OCI-M1 (cell line): ENCODE measurements around the gene LYPD6B.

Experiments
- DNase-seq: peaks from one replicate; lab custom pipeline; 2025; lab: John Stamatoyannopoulos, UW

The LYPD6B gene

DNA sequence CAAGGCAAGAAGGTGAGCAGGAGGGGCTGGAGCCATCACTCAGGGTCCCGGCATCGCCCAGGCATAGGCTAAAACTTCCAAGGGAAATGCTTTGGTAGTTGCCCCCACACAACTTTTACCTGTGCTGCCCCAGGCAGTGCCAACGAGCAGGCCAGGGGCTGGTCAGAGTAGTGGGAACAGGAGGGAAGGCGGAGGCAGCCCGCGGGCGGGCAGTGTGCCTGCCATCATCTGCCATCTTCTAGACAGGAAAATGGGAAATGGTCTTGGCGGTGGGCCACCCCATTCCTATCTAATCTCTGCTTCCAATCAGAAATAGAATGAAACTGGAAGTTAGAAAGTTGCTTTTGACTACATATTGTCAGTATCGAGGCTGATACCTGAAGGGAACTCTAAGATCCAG is 26.0 kb upstream of the LYPD6B start:
- DNase-seq = no peak

DNA sequence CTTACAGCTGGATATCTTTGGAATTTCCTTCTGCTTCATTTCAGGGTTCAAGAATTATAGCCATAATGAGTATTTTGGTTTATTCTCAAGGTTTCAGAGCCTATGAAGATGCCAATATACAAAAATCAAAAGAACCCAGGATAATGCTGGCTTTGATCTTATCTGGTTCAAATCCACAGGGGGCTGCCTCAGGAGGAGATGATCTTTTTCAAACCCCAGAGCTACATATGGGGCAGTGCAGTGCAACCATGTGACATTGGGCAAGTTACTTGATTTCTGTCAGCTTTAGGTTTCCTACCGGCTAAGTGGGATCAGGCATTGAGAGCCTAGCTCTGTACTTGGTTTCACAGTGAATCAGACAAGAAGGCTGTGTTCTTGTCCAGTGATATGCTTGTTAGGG is 23.0 kb upstream of the LYPD6B start:
- no peak for DNase-seq

DNA sequence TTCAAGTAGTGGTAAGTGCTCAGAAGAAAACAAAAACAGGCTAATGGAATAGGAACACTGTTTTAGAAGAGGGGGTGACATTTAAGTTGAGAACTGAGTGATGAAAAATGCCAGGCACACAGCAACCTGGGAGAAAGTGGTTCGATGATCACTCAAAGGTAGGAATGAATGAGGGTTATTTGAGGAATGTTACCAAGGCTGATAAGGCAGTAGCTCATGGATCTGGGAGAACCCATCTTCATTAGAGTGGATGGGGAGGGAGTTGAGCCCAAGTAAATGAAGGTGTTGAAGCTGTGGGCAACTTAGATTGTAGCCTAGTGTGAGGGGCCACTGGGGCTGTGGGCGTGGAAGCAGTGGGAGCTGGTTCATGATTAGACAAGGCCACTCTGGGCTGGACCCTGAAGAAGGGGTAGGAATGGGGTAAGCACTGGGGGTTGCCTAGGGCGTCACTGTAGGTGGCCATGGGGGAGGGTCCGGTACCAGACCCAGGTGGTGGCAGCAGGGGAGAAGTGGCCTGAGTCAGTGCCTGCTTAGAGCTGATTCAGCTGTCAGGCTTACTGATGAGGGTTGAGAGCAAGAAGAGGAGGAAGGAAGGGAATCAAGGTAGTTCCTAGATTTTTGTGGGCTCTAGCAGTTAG is 22.5 kb upstream of the LYPD6B start:
- DNase-seq = no peak

DNA sequence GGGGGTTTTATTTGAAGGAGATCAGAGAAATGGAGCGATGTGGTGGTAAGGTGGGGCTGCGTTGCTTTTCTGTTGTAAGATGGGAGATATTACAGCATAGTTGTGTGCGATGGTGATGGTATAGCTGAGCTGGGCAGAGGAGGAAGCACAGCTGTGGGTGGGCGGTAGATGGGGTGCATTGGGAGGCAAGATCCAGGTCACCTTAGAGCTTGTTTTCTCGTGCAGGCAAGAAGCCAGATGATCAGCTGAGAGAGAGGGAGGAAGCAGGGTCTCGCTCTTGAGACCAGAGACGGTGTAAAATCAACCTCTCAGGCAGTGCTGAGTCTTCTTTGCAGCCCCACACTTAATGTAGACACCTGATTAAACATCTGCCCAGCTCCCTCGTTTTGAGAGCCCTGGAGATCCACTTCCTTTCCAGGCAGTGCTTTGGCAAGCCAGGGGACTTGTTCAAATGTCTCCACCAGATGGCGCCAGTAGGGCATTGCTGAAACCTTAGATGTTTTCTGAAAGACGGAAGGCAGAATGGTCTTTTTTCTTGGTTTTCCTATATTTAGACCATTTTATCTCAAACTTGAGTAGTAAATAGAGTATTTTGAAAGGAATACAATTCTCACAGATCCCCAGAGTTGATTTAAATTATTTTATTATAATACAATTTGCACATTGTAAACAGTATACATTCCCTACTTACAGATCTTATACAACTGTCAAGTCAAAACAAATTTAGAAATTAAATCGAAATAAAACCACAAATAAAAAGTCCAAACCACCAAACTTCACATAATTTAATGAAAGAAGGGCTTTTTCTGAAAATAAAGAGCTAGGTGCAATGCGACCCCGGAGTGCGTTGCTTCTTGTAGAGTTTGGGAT is 21.1 kb upstream of the LYPD6B start:
- DNase-seq = peak; percentile 80

DNA sequence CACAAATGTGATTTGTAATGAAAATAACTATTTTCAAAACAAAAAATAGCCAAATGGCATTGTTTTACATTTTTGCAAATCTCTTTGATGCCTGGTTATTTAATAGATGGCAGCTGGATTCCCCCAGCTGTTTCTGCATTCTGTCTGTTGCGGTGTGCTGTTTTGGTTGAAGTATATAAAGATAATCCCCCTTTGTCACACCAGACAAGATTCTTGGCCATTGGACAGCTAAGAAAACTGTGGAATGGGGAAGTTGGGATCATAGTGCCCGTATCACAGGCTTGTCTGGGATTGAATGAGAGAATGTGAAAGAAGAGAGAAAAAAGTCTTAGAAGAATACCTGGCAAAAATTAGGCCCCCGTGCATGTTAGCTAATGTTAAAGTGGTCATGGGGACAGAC is 19.5 kb upstream of the LYPD6B start:
- DNase-seq = no peak

DNA sequence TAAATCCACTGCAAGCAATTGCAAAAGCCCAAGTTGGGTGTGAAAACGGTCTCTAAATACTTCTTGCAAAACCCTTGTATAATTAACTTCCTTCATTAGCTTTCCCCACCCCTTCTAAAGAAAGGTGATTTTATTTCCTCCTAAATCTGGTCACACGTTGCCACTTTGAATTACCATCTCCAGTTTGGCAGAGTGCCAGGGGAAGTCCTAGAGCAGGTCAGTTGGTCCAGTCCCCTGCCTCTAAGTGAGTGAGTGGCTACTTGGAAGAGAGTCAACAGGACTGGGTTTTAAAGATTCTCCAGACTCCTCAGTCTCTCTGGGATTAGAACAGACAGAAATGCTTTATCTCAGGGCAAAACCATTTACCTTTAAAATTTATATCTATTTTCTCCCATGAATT is 18.7 kb upstream of the LYPD6B start:
- DNase-seq = no peak

DNA sequence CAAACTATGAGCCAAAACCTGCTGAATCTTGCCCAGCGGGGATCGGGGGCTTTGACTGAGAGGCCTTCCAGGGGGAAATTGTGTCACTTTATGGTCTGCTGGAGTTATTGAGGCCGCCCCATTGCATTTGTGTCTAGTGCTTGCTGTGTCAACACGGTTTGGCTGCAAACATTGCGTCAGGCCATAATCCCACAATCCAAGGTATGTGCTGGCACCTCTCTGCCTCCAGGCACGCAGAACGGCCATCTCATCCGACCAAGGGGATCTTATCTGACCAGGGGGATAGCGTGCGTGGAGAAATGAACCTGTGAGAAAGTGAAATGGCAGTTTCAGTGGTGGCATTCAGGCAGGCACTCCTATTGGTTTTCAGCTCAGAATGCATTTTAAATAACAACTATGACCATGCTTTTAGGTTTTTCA is 18.1 kb upstream of the LYPD6B start:
- DNase-seq = no peak

DNA sequence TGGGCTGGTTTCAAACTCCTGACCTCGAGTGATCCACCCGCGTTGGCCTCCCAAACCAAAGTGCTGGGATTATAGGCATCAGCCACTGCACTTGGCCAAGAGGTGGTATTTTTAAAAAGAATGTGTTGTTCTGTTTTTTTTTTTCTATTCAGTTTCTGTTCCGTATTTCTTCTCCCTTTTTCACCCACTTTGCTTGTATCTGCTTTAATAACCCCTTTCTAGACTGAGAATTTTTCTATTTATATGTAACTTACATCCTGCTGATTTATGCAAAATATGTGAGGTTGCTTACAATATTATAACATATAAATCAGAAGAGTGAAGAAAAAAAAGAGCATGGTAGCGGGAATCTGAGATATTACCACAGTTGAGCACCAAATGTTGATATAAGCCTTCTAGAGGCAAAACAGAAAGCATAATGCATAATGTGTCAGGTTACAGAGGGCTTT is 17.2 kb upstream of the LYPD6B start:
- DNase-seq = no peak

DNA sequence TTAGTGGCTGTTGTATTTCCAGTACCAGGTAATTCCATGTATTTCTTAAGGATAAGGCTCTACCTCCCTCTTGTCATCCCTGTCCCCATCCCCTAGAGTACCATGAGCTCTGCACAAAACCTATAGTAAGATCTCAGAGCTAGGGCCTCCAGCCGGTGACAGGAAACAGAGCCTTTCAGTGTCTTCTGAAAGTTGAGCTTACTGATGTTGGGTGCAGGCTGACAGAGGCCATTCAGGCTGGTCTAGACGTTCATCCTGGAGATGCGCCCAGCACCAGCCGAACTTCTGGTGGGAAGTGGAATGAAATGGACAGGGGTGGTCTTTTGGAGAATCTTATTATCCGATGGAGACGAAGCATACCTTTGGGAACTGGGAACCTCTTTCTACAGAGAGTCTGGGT is 16.7 kb upstream of the LYPD6B start:
- no peak for DNase-seq

DNA sequence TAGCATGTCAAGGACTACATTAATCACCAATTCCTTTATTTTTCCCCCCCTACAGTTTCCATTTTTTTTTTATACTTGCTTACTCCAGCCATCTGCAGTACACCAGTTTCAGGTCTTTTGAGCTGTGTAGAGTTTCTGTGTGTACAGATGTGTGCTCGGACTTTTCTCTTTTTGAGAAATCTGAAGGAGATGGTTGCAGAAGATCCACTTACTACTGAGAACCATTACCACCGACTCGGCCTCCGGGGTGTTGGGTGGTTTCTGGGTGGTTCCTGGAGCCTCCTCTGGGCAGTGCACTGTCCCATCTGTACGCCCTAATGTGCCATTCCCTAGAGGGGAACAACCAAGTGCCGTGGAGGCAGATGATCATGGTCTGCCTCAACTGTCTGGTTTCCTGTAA is 15.4 kb upstream of the LYPD6B start:
- DNase-seq = no peak

DNA sequence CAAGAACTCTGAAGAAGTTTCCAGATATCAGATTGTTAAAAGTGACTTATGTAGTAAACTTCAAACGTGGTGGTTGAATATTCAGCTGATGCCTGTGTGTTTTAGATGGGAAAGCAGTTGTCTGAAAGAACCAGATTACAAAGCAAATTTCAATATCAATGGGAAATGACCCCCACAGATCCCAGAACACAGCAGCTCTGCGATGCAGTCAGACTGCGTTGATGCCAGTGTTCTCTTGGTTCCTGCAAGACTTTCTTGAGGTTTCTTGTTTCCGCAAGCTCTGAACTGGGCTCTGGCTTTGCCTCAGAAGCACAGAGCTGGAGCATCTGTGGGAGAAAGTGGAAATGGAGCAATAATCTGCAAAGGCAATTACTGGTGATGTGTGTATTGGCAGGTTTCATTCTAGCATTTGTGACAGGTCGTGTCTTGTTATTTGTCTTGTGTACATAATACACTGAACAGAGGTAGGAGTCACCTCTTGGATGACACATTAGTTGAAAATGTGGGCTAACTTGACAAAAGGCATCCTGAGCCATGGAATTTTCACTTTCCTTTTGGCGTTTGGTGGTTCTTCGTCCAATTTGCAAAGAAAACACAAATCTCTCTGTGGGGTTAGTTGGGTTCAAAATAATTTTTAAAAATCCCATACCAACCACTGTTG is 10.8 kb upstream of the LYPD6B start:
- no peak for DNase-seq

DNA sequence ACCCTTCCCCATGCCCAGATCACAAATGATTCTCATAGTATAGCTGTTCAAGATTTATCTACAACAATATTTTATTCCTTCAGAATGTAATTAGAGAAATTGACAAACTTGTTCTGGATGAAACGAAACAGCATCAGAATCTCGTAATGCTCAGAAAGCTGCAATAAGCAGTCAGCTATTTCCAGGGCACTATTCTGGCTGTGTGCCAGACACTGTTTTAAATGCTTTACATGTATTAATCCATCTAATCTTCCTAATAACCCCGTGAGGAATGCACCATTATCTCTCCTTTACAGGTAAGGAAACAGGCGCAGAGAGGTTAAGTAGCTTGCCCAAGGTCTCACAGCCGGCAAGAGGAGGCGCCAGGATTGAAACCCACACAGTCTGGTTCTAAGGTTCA is 10.1 kb upstream of the LYPD6B start:
- DNase-seq = no peak

DNA sequence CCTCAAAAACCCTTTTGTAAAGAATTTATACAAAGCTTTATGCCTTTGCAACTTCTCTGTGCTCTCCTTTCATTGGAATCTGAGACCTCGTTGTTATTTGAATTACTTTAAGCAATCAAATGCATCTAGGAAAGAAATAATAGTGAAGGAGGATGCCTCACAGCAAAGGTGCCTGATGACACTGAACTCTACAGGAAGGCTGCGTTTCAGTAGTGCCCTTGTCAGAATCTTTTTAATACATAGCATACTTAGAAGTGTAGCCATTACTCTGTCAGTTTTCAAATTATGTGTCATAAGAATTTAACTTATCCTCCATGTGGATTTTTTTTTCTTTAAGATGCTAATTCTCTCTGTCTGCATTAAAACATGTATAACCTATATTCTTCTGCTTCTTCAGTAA is 9.6 kb upstream of the LYPD6B start:
- no peak for DNase-seq

DNA sequence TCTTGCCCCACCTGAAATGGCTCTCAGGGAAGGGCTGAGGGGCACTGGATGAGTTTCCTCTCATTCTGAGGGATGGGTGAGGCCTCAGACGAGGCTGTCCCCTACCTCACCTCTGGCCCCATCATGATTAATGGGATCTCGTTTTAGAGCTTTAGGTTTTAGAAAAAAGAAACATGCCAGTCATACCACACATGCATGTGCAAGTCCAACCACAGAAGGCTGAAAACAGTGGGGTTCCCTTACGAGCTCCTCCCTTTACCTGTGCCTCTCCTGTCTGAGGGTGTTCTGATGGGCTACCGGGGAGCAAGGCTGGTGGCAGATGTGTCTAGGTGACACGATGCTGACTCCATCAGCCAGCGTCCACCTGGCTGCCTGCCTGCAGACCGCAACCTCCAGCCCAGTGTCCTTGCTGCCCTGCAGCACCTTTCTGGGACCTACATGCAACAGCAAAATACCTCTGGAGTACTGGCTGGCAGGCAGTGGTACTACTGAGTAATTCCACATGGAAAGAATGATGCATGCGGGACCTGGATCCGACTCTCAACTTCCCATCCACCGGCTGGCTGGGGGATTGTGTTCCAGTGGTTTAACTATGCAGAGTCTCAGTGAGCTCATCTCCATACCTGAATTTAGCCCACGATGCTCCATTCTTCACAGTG is 9.1 kb upstream of the LYPD6B start:
- no peak for DNase-seq

DNA sequence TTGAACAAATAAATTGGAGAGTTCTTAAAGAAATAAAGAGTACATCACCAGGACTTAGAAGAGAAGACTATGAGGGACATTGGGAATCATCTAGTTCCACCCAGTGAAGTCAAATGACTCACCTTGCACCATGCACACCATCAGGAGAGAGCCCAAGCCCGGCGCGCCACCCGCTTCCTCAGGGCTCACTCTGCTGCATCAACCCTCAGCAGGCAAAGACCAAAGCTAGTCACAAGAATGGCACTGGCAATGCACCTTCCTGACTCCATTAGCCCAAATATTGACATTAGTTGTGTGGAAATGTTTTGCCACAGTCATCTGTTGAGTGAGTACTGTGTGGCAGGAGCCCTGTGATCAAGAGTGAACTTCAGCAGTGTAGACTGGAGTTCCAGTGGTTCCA is 7.1 kb upstream of the LYPD6B start:
- no peak for DNase-seq

DNA sequence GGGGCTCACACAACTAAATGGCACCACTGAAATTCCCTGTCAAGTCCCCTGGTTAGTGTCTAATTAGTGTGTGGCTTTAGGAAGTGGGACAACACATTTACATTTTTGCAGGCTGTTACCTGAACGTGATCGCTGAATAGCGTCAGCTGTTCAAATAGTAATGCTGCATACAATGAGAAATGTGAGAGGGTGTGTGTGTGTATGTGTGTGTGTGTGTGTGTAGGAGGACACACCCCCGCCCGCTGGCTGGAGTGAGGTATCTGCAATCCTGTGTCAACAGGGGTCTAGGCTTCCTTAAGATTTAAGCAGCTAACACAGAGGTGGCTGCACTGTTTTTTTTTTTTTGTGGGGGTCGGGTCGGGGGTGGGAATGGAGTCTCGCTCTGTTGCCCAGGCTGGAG is 4.8 kb upstream of the LYPD6B start:
- no peak for DNase-seq

DNA sequence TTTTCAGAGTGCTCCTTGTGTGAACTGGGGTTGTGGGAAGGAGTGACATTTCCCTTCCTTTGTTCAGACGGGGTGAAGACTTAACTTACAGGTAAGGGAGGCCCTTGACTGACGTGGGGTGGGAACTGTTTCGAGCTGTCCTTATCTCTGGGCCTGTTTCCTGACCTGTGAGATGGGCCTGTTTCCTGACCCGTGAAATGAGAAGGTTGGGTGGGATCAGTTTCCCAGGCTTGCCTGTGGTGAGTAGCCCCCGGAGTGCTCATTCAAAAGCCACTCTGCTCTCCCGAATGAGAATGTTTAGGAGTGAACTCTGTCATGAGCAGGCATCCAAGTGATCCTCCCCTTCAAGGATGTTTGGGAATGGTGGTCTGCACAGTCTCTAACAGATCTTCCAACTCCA is 4.1 kb upstream of the LYPD6B start:
- no peak for DNase-seq

DNA sequence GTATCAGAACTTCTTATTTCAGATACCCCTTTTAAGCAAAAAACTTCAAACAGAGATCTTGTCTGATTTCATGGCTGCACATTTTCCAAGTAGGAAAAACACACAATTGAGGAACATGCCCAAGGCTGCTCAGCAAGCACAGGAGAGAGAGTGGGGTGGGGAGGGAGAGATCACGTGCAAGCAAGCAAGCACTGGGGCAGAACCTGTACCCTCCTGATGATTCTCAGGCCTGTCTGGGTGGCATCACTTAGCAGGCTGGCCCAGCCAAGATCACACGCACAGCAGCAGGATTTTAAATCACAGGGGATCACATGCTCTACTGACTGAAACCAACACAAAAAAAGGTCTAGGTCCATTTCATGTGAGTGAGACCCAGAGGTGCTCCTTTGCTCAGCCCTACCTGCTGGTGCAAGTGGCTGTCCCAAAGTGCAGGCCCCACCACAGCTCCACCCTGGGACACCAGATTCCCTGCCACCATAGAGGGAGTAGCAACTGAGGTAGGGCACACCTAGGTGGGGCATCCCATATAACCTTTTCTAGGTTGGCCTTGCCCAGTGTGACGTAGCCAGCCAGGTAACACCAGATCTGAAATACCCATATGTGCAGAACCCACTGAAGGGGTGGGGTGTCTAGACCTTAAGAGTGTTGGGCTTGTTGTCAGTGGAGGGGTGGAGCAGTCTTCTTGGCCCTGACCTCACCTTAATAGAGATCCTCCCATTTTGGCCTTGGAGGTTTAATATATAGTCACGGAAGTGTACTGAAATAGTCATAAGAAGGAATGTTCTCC is 1.8 kb upstream of the LYPD6B start:
- DNase-seq = no peak

DNA sequence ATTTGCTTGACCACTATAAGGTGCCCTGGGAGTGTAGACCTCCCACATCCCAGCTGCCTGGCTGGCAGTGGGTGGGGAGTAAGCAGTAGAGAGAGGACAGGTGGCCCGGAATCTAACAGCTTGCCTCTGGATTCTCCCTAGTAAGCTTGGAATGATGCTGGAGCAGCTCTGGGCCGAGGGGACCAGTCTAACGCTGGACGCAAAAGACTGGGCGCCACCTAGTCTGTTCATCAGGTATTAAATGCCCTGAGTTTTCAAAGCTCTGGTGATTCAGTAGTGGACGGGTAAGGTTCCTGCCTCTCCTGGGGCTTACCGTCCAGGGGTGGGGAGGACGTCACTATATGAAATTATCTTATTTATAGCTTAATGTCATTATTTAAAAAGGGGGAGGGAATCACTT is 648 bp upstream of the LYPD6B start:
- DNase-seq = no peak

DNA sequence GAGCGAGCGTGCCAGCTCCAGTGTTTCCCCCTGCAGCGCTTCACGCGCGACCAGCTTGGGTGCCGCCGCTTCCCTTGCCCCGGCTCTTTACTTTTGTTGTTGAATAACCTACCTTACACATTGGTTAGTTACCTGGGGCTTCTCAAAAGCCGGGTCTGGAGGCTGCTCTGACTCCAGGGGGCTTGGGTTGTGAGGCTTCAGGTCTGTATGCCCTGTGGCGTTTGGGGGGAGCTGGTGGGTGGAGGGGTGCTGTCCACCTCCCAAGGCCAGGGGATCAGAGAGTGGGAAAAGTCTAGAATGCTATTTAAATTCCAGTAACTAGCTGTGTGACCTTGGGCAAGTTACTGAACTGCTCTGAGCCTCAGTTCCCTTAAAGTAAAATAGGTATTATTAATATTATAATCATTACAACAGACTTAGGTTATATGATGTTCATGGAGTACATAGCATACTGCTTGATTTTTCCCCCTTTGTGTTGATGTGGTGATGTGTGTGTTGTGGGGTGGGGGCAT is 770 bp downstream of the LYPD6B start:
- DNase-seq = no peak

DNA sequence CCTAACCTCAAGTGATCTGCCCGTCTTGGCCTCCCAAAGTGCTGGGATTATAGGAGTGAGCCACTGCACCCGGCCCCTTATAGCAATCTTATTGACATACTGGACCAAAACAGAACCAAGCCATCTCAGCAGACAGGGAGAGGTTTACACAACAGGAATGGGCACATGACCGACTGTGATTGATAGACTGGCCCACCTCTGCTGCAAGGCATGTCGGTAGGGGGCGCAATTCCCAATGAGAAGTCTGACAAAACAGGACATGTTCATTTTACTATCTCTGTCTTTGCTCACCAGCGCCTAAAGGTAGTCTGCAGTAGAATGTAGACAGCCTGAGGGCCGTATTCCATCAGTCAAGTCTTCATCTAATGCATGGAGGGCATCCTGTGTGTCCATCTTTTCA is 2.0 kb downstream of the LYPD6B start:
- DNase-seq = peak; percentile 52

DNA sequence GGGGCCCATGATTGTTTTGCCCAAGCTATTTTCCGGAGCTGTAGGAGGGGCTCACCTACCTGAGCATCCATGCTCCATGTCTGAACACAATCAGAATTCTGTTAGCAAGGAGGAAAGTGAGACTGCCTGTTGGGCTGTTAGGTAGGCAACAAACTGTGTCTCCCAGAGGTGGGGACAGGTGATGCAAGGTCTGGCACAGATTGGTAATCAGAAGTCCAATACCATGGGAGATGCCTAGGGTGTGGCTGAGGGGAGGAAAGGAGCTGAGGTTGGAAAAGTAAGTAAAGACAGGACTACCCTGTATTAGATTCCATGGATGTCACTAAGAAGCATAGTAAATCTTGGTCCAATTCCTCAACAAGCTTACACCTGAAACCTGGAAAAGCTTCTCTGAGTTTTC is 3.0 kb downstream of the LYPD6B start:
- DNase-seq = no peak
